Retina (tissue), 1 donor: Measurements from ENCODE around the gene SBF2.

Source experiments
- DNase-seq: peaks from one replicate; pipeline ENCODE4 v3.0.0-alpha.2; 2016

The SBF2 gene

DNA sequence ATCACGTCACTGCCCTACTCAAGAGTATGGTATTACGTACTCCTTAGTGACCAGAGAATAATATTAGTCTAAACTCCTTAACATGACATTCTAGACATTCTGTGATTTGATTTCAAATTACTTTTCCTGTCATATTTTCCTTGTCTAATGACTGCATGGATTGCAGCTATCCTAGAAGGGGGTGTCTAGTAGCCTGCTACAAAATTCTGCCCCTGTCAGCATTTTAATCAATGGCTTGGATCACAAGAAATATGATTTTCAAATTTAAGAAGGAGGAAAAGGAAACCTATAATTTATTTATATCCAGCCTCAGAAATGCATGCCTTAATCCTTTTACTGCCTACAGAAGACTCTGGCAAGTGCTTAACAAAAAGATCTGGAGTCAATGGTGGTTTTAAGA, 413.4 kb downstream of the SBF2 start:
- DNase-seq = no peak

DNA sequence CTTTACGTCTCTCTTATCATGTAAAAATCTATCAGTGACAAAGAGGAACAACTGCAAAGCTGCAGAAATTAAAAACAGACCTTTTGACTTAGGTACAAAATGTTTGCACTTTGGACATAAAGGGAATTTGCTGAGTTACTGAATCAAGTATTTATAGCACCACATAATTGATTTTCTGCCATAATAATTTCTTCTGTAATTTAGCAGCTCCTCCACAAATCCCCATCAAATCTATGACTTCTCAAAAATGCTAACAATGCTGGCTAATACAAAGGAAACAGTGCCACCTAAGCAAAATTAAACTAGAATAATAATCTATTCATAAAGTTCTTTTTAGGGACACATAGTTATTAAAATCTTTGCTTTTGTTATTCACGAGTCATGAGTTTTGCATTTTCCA, 415.1 kb downstream of the SBF2 start:
- no peak for DNase-seq

DNA sequence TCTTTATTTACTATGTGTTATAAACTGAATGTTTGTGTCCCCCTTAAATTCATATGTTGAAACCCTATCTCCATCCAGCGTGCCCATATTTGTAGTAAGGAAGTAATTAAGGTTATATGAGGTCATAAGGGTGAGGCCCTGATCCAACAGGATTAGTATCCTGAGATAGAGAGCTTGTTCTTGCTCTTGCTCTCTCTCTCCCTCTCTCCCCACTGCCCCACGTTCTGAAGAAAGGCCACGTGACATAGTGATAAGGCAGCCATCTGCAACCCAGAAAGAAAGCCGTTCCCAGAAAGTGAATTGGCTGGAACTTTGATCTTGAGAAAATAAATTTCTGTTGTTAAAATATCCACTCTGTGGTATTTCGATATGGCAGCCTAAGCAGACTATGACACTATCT, 417.7 kb downstream of the SBF2 start:
- DNase-seq = no peak

DNA sequence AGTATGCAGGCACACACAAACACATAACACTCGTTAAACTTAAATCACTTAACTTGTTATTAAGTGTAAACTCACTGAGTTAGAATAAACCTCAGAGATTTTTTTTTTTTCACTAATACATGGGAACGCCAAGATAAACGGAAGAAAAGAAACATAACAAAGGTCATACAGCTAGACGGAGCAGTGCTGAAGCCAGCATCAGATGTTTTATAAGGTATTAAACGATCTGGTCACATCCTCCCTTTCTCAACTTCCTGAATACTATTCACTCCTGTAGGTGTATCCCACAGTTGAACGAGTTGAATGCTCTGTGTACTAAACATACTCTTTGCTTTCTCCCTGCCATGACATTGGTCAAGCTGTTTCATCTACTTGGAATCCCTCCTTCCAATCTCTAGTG, 418.2 kb downstream of the SBF2 start:
- no peak for DNase-seq

DNA sequence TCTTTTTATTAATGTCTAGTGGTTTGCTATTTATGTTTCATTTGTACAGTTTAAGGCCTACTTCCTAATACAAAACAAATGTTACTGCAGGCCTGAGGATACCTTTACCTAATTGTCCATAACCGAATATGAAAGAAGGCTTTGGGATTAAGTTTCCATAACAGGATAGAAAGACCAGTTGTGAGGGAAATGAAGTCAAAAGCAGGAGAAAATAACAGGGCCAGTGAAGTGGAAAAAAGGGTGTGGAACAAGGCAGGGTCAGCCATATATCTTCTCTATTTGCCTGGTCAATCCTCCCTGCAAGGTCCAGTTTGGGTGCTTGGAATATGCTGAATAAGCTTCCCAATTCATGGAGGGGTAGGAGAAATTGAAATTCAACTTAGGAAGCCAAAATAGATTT, 418.6 kb downstream of the SBF2 start:
- DNase-seq = no peak

DNA sequence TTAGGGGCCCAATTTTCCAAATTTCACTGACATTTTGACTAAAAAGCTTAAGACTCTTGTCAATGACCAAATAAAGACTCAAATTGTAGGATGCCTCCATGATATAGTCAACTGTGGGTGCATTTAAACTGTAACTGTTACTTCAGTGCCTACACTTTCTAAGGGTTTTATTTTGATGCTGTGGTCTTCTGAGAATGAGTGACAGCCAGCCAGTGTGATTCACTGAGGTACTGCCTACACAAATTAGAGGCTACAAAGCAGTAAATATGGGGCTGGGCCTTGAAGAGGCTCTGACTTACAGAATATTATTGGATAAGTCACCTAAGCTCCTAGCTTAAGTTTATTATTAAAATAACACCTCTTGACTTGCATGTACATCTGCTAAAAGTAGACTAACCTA, 419.6 kb downstream of the SBF2 start:
- no peak for DNase-seq

DNA sequence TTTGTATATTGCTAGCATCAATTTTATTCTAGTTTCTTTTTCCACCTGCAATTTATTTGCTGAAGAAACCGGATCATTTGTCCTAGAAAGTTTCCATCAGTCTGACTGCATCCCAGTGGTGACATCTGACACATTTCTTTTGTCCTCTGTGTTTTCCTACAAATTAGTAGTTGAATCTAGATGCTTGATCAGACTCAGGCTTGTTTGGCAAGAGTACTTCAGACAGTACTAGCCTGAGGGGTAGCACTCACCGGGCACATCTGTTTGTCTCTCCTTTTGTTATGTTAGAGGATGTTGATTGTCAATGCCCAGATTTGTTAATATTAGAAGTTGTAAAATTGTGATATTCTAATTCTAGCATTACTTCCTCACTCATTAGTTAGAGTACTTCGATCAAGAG, 425.4 kb downstream of the SBF2 start:
- no peak for DNase-seq

DNA sequence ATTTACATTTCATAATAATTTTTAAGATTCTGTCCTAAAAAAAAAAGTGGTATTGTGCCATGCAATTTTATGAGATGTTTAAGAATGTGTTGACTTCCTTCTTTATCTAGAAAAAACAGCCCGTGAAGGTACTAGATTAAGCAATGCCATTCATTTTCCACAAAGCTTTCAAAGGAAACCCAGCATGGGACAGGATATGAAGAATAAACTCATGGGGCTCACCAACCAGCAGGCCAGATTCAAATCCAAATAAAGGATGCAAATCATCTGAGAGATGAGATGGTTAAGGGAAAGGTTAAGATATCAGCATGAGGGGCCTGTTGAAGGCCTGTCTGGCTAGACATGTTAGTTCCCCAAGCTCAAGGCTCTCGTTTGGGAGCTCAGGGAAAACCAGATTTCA, 431.0 kb downstream of the SBF2 start:
- no peak for DNase-seq

DNA sequence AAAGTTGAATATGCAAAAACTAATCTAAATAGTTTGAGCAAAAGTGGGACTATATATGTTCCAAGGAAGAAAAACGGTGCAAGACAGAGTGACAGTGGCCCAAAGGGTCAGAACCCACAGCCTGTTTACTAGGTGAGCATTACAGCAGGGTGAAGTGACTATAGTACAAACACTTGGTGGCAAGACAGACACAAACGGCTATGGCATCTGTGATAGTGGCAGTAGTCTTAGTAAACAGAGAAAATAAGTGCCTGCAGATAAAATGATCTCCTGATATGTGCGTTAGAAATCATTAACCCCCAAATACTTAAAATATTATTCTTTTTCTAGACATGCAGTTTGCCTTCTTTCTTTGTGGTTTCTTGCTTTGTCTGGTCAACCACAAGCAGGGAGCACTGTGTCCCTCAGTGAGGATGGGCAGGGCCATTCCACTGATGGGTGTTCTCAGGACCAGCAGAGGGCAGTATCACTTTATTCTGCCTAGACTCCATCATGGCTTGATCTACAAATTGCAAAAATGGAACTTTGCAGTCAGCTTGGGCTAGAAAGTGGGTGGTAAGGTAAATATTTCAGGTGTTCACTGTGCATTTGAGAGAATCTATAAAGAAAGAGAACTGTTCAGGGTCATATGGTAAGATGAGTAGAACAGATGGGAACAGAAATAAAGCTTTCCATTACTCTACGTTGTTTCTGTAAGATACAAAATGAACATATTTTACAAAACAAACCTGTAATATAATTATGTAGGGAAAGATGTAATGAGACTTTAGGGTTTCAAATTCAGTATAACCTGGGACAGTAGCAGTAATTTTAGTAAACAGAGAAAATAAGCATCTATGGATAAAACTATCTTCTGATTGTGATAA, 431.9 kb downstream of the SBF2 start:
- peak; percentile 15 for DNase-seq

DNA sequence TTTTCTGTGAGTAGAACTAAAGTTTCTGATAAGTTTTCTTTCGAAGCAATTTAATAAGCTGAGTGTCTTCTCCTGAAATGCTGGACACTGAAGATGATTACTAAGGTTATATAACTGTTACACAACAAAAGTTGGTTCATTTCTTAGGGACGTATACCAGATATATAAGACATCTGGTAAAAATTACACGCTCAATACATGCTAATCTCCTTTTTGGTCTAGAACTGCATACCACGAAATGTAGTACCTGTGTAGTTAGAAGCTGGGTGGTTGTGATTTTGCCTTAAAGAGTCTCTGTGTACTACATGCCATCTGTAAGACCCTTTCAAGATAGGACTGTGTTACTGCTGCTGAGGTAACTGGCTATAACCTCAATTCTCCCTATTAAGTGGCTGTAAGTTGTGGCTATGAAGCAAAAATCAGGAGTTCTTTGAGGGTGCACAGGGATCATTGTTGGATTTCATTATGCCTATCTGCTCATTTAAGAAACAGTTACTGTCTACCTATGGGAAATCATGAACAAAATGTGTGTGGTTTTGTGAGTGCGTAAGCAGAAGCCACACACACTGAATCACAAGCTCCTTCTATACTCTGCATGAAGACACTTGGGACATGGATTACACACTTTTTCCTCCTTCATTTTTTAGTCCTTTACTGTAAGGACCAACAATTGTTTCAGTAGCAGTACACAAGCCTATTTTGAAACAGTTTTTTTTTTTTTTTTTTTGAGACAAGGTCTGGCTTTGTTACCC, 434.3 kb downstream of the SBF2 start:
- DNase-seq = no peak

DNA sequence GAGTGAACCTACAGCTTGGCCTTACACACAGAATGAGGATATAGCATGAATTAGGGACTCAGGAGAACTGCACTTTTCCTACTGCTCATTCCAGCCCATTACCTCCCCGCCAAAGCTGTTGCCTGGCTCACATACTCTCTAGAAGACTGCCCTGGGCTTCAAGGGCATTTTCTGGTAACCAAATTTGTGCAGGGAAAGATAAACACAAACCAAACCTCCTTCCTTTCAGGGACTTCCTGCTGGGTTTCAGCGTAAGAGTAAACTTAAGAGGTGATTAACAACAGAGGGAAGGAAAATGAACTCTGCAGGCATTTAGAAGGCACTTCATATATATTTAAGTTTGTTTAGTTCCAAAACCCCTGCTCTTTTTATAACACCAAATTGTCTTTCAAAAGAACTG, 435.2 kb downstream of the SBF2 start:
- DNase-seq = no peak

DNA sequence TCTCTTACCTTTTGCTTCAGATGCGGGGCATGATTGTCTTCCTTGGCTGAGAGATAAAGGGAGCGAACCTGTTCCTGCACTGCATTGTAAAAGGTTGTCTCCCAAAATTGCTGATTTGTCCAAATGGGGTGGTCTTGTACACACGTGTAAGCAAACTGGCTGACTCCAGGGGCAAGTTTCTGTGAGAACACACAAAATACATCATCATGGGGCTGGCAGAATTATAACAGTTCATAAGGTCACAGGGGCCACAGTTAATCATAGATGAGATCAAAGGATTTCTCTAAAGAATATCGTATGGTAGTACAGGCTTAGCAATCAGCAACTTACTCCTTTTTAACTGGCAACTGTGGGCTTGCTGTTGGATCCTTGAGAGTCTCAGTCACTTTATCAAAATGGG, 435.8 kb downstream of the SBF2 start:
- DNase-seq = no peak

DNA sequence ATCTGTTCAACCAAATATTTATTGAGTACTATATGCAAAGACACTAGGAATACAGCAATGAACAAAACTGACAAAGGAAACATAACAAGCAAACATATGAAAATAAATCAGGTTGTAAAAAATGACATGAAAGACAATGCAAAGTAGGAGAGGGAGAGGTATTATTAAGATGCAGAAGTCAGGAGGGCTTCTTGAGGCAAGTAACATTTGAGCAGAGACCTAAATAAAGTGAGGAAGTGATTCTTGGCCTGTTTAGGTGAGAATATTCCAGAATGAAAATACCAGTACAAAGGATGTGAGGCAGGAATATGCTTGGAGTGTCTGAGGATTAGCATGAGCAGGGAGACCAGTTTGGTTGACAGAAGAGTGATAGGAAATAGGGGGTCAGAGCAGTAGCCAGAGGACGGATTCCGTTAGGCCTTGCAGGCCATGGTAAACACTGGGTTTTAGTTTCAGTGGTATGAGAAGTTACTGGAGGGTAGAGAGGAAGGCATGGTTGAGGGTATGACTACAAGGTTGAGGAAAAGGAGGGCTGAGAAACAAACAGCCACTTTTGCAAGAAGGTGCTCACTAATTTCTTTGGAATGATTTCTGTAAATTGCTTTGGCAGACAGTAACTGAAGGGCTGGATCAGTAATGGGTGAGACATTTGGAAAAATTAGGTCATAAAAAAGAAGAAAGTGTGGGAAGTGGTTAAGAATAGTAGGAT, 438.3 kb downstream of the SBF2 start:
- no peak for DNase-seq

DNA sequence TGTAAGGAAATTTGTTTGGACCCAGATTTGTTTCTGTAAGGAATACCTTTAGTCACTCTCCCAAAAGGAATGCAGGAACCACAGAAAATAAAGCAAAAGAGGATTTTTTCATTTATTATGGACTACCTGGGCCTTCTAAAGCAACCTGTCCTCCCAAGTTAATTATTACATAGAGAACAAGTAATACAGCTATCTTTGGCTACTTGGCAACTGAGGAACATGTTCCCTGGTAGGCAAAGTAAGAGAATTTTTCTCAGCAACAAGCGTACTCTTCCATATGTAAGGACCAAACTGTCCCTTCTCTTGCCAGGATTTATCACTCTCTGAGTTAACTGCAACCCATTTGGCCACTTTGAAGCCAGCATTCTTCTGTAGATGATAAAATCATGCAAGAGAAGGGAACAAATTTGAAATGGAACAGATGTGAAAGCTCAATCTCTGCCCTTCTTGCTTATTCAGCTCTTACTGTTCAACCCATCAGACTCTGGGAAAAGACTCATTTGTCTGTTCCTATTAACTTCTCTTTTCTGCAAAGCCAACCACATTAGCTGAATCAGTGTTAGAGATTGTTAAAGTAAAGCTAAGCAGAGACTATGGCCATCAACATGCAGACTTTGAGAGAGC, 440.0 kb downstream of the SBF2 start:
- no peak for DNase-seq

DNA sequence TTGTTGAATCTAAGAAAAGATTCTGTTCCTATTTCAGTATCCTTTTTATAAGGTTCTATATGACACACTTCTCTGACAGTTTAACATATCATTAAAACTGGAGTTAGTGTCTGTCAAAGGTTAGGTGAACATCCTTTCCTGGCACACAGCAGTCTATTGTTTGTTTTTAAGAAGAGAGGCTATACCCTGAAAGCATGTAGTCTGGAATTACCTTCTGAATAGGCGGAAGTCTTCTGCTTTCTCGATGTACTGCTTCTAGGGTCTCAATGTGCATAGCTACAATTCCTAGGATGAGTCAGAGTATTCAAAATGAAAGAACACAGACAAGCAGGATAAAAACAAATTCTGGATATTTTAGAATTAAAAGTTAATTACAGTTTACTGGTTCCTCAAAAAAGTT, 441.6 kb downstream of the SBF2 start:
- DNase-seq = no peak

DNA sequence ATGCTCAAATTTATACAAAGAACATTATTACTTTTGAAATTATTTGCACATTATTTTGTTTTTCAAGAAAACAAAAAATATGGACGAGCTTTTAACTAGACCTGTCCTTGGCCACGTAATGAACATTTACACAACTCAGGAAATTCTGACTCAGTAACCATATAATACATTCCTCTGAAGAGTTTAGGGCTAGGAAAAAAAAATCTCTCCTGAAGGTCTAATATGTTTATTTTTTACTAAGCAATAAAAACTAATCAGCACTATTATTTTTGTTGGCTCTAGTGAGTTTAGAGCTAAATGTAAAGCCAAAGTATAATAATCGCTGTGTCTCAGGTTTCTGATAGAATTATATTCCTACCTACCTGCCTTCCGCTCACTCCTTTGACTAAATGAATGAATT, 442.7 kb downstream of the SBF2 start:
- no peak for DNase-seq

DNA sequence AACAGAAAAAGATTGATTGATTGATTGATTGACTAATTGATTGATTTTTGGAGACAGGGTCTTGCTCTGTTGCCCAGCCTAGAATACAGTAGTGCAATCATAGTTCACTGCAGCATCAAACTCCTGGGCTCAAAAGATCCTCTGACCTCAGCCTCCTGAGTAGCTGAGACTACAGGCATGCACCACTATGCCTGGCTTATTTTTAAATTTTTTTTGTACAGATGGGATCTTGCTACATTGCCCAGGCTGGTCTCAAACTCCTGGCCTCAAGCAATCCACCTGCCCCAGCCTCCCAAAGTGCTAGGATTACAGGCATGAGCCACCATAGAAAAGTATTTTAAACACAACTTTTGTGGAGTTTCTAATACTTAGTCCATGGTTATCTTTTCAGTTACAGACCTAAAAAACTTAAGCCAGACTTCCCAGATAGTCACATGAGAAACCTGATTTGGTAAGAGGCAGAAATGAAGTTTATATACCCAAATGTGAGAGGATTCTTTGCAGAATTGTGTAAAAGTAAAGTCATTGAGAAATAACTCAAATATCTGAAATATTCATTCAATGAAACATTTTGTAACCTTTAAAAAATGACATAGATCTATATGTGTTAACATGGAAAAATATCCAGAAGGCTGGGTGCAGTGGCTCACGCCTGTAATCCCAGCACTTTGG, 443.7 kb downstream of the SBF2 start:
- no peak for DNase-seq

DNA sequence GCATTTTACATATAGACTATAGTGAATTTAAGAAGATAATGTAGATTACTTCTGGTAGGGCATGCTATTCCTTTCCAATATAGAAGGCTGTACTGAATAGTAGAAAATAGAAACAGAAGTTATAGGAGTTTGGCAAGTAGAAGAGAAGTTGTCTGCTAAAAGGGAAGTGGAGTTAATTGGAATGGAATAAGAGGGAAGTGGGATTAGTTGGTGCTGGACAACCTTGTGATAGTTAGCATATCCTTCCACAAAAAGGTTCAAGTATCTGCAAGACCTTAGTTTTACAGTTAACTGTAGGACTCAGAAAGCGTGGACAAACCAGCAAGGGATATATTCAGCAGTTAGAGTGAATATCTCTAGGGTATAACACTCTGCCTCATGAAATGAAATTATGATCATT, 444.6 kb downstream of the SBF2 start:
- no peak for DNase-seq

DNA sequence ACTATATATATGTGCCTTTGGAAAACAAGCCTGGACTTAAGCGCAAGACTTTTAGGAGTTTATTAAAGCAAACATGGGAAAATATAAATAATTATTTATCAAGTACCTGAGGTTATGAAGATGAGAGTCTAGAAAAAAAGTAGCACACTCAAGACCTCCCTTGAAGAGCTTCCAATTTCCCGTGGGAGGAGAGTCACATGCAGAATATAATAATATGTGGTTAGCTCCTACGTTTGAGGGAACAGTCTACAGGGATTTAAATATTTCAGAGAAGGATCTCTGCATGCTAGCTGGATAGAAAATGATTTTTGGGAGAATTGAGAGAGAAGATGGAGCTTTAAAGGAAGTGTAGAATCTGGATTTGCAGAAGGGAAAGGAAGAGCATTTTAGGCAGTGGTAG, 446.4 kb downstream of the SBF2 start:
- DNase-seq = no peak

DNA sequence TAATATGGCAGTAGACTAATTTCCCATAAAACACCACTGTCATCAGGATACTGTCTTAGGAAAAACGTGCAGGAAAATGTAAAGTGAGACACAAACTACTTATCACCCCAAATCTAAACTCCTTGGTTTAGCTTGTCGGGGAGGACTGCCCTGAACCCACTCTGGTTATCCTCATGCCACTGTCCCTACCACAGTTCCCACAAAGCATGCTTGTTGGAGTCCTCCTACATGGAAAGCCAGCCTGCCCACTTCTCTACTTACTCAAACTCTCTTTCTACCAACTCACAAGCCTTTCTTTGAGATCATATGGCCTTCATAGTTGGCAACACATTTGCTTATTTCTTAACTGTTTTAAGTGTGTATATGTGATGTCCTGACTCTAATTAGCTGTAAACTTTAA, 451.1 kb downstream of the SBF2 start:
- DNase-seq = no peak

DNA sequence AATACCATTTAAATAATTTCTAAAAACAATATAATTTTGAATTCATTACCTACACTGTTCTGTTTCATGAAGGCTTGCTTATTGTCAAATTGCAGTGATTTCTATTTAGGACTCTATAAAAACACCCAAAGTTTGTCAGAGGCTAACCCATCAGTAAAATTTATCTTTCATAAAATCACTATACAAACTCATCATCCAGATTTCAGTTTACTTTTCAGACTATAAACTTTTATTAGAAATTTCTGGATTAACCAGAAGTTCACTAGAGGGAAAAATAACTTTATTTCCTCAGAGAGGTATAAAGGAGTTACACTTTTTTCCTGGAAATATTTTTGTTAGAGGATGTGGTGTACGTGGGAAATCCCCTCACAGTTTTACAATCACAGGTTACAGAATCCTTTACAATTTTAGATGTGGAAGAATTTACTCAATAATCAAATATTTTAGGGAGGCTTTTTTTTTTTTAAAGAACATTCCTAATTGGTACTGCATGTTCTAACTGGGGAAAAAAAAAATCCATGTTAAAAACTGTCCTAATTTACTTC, 453.5 kb downstream of the SBF2 start:
- DNase-seq = no peak

DNA sequence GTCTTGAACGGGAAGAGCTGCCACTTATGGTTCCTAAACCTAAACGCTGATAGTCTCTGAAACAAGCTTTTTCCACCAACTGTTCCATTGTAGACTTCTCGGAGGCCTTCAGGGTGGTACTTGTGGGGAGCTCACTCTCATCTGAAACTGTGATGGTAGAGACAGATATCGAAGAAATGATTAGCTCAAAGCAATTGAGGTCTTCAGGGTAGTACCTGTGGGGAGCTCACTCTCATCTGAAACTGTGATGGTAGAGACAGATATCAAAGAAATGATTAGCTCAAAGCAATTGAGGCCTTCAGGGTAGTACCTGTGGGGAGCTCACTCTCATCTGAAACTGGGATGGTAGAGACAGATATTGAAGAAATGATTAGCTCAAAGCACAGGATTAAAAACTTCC, 454.5 kb downstream of the SBF2 start:
- no peak for DNase-seq

DNA sequence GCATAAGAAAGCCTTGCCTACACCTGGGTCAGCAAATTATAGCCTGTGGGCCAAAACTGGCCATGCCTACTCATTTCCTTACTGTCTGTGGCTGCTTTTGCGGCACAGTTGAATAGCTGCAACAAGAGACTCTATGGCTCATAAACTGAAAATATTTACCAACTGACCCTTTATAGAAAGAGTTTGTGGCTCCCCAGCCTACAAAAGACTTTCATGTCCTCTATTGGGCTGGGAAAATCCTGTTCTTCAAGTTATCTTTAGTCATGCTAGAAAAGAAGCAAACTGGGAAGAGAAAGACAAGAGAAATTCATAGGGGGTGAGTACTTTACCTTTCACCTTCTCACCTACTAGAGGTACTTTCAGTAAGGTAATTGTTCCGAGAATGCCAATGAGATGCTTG, 455.1 kb downstream of the SBF2 start:
- no peak for DNase-seq
